HEK293T (cell line): ENCODE measurements around the gene ULK1.

Experiments used
- BHLHE40 ChIP-seq: fragments of 450-650 bp; IDR thresholded peaks from 2 replicates; pipeline ENCODE4 v1.6.1; 2016; ENCODE audit warnings: mild to moderate bottlenecking, moderate library complexity, borderline replicate concordance
- CTBP1 ChIP-seq: fragments of 450-650 bp; IDR thresholded peaks from 2 replicates; pipeline ENCODE4 v1.6.1; 2016; ENCODE audit warnings: borderline replicate concordance
- ELF4 ChIP-seq: fragments of 450-650 bp; IDR thresholded peaks from 2 replicates; pipeline ENCODE4 v1.6.1; 2017; ENCODE audit warnings: antibody characterized with exemption
- FOXA1 ChIP-seq: fragments of 450-650 bp; IDR thresholded peaks from 2 replicates; pipeline ENCODE4 v1.6.1; 2016; ENCODE audit warnings: mild to moderate bottlenecking
- FOXK2 ChIP-seq: fragments of 450-650 bp; IDR thresholded peaks from 2 replicates; pipeline ENCODE4 v1.6.1; 2016; ENCODE audit warnings: mild to moderate bottlenecking
- FOXM1 ChIP-seq: fragments of 450-650 bp; IDR thresholded peaks from 2 replicates; pipeline ENCODE4 v1.6.1; 2017; ENCODE audit warnings: mild to moderate bottlenecking, borderline replicate concordance
- L3MBTL2 ChIP-seq: fragments of 450-650 bp; conservative IDR thresholded peaks from 2 replicates; pipeline ENCODE4 v1.6.1; 2016; ENCODE audit warnings: mild to moderate bottlenecking
- SP1 ChIP-seq: fragments of 450-650 bp; IDR thresholded peaks from 2 replicates; pipeline ENCODE4 v1.6.1; 2017
- SUZ12 ChIP-seq: fragments of 450-650 bp; IDR thresholded peaks from 2 replicates; pipeline ENCODE4 v1.6.1; 2016; ENCODE audit warnings: mild to moderate bottlenecking
- TARDBP ChIP-seq: fragments of 450-650 bp; IDR thresholded peaks from 2 replicates; pipeline ENCODE4 v1.6.1; 2016
- ZNF384 ChIP-seq: fragments of 450-650 bp; IDR thresholded peaks from 2 replicates; pipeline ENCODE4 v1.6.1; 2016
- TF ChIP-seq, protein P1 (sequence below): fragments of 450-650 bp; IDR thresholded peaks from 2 replicates; pipeline ENCODE4 v1.6.1; 2016

DNA sequence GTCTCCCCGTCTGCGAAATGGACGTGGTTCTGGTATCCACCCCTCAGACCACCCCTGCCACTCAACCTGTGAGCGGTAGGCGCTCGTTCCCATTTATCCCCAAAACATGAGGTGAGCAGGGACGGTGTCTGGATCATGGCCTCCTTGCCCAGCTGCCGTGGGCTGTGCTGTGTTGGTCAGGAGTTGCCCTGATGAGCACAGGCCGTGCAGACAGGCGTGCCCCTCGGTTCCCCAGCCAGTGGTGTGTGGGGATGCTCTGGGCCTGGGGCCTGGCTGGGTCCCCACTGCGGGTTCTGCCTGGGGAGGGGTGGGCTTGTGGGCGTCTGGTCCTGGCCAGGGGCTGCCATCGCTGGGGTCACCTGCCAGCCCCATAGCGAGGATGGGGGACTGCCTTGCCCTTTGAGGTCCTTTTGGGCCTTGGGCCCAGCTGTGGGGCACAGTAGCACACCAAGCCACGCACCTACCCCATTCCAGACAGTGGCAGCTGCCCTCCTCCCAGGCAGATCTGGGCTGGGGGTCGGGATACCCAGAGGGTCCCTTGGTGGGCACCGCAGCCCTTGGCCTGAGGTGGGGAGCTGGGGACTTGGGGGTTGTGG lies 23.4 kb downstream of the ULK1 start:
- TF ChIP-seq FOXK2 (no peak), SP1 (no peak), ZNF384 (no peak), L3MBTL2 (no peak), BHLHE40 (no peak), FOXM1 (no peak), CTBP1 (no peak), FOXA1 (no peak), ELF4 (no peak), SUZ12 (no peak), TARDBP (no peak)
- TF ChIP-seq, protein P1, sequence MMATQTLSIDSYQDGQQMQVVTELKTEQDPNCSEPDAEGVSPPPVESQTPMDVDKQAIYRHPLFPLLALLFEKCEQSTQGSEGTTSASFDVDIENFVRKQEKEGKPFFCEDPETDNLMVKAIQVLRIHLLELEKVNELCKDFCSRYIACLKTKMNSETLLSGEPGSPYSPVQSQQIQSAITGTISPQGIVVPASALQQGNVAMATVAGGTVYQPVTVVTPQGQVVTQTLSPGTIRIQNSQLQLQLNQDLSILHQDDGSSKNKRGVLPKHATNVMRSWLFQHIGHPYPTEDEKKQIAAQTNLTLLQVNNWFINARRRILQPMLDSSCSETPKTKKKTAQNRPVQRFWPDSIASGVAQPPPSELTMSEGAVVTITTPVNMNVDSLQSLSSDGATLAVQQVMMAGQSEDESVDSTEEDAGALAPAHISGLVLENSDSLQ = no peak
